HepG2 (cell line): ENCODE results near the gene INTS14. TPM values are rescaled to one million over a fixed set of nuclear protein-coding genes. Genes with fewer than 3 reads are reported as not detected.
A peak's percentile ranks its signal among the peaks of the same experiment; 100 is the strongest.

Source experiments
- ELF1 ChIP-seq: sonication (generic); formaldehyde crosslinking; IDR thresholded peaks from 2 replicates; pipeline ENCODE4 v1.4.0; 2020; ENCODE audit warnings: missing genetic modification reagents
- ELF3 ChIP-seq: IDR thresholded peaks from 2 replicates; pipeline ENCODE4 v1.6.1; 2016; ENCODE audit warnings: missing genetic modification reagents, missing compliant biosample characterization
- NFYC ChIP-seq: IDR thresholded peaks from 2 replicates; pipeline ENCODE4 v1.6.1; 2016; ENCODE audit warnings: missing genetic modification reagents, missing compliant biosample characterization
- PPARG ChIP-seq: conservative IDR thresholded peaks from 2 replicates; pipeline ENCODE4 v1.6.1; 2016; ENCODE audit warnings: missing biosample characterization, missing genetic modification reagents
- SIN3B ChIP-seq: fragments of 150-350 bp; IDR thresholded peaks from 2 replicates; pipeline ENCODE4 v1.6.1; 2014; ENCODE audit warnings: low read length
- SRF ChIP-seq: IDR thresholded peaks from 2 replicates; pipeline ENCODE4 v1.6.1; 2011; ENCODE audit warnings: mild to moderate bottlenecking, low read depth, low read length, moderate library complexity
- ZEB1 ChIP-seq: IDR thresholded peaks from 2 replicates; pipeline ENCODE4 v1.6.1; 2012; ENCODE audit warnings: mild to moderate bottlenecking, low read depth, inconsistent platforms; ENCODE audit not compliant: insufficient replicate concordance
- ZFP62 ChIP-seq: sonication (generic); formaldehyde crosslinking; IDR thresholded peaks from 2 replicates; pipeline ENCODE4 v1.4.0; 2020; ENCODE audit warnings: missing genetic modification reagents
- ZNF773 ChIP-seq: sonication (generic); formaldehyde crosslinking; IDR thresholded peaks from 2 replicates; pipeline ENCODE4 v1.4.0; 2020; ENCODE audit warnings: missing genetic modification reagents, borderline replicate concordance
- ZNF776 ChIP-seq: sonication (generic); formaldehyde crosslinking; IDR thresholded peaks from 2 replicates; pipeline ENCODE4 v1.4.0; 2020; ENCODE audit warnings: mild to moderate bottlenecking, missing genetic modification reagents
- ZNF891 ChIP-seq: sonication (generic); formaldehyde crosslinking; IDR thresholded peaks from 2 replicates; pipeline ENCODE4 v1.5.0; 2020; ENCODE audit warnings: mild to moderate bottlenecking, missing genetic modification reagents
- polyA plus RNA-seq, 8 experiments: library from polyadenylated mRNA; depleted of rRNA in 3 of 8; stranded (reverse) in 7 of 8; unstranded in 1 of 8; fragments of >200 nt; fragmentation: Illumina TruSeq in 4 of 8; extraction: Trizol in 4 of 8; gene quantifications; 2 replicates each; pipeline versions ENCODE4 v1.2.1 to v1.2.3, GENCODE V29; 2011 to 2016; ENCODE audit warnings: low read depth in 4 of 8, missing spikeins in 1 of 8, mixed read lengths in 1 of 8; ENCODE audit not compliant: insufficient read depth in 1 of 8
- total RNA-seq, 5 experiments: library from RNA; depleted of rRNA; stranded (reverse); fragments of >200 nt; fragmentation: Illumina TruSeq; extraction: Trizol; gene quantifications; 2 replicates each; pipeline ENCODE4 v1.2.3, GENCODE V29; 2016; ENCODE audit warnings: low read depth in 1 of 5
- TF ChIP-seq, protein P1 (sequence below): sonication (generic); formaldehyde crosslinking; IDR thresholded peaks from 2 replicates; pipeline ENCODE4 v1.8.1; 2022; ENCODE audit warnings: low read depth, mild to moderate bottlenecking, missing genetic modification reagents
- TF ChIP-seq, protein P2 (sequence below): sonication (generic); formaldehyde crosslinking; IDR thresholded peaks from 2 replicates; pipeline ENCODE4 v1.5.1; 2020; ENCODE audit warnings: missing genetic modification reagents, mild to moderate bottlenecking, borderline replicate concordance
- TF ChIP-seq, protein P3 (sequence below): sonication (generic); formaldehyde crosslinking; IDR thresholded peaks from 2 replicates; pipeline ENCODE4 v1.4.0; 2020; ENCODE audit warnings: missing genetic modification reagents, low read depth, mild to moderate bottlenecking, borderline replicate concordance
- TF ChIP-seq, protein P4 (sequence below): sonication (generic); formaldehyde crosslinking; IDR thresholded peaks from 2 replicates; pipeline ENCODE4 v1.5.0; 2020; ENCODE audit warnings: mild to moderate bottlenecking, missing genetic modification reagents
- TF ChIP-seq, protein P5 (sequence below): sonication (generic); formaldehyde crosslinking; conservative IDR thresholded peaks from 2 replicates; pipeline ENCODE4 v1.4.0; 2020; ENCODE audit warnings: missing genetic modification reagents
- TF ChIP-seq, protein P6 (sequence below): sonication (generic); formaldehyde crosslinking; IDR thresholded peaks from 2 replicates; pipeline ENCODE4 v1.9.0; 2021; ENCODE audit warnings: missing genetic modification reagents, borderline replicate concordance

INTS14 gene
- total and polyA plus RNA-seq, 2 of the 13 experiments (the other 11 are each of a cell fraction or from before 2014, with no cell fraction given): 41.4 to 52.0 TPM

DNA sequence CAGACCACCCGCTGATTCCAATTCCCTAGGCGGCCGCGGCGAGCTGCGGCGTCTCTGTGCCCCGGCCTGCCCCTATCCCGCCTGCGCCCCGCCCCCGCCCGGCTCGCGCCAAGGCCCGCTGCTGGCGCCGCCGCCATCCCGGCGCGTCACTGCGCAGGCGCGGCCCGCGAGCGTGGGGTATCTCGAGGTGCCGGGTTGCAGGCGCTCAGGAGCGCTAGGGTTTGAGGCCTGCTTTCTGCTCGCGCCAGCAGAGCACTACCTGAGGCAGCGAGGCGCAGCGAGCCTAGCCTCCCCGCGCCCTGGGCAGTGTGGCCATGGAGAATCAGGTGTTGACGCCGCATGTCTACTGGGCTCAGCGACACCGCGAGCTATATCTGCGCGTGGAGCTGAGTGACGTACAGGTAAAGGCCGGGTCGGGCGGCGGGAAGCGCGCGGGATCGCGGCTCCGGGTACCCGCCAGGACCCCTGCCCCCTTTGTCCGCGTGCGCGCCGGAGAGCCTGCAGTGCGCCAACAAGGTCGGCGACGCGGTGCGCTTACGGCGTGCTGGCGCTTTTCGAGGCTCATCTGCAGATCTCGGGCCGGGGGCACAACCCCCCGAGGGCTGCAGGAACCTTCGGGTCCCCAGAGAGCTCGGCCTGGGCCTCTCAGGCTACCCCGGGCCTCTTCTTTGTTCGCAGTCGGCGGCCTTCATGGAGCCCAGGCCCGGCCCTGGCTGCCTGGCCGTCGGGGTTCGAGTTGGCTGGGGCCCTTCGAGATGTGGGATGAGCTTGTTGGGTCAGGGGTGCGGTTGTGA is 80.4 kb downstream of the INTS14 start, which contains the start of gene HACD3 (continued):
- TF ChIP-seq, protein P1, sequence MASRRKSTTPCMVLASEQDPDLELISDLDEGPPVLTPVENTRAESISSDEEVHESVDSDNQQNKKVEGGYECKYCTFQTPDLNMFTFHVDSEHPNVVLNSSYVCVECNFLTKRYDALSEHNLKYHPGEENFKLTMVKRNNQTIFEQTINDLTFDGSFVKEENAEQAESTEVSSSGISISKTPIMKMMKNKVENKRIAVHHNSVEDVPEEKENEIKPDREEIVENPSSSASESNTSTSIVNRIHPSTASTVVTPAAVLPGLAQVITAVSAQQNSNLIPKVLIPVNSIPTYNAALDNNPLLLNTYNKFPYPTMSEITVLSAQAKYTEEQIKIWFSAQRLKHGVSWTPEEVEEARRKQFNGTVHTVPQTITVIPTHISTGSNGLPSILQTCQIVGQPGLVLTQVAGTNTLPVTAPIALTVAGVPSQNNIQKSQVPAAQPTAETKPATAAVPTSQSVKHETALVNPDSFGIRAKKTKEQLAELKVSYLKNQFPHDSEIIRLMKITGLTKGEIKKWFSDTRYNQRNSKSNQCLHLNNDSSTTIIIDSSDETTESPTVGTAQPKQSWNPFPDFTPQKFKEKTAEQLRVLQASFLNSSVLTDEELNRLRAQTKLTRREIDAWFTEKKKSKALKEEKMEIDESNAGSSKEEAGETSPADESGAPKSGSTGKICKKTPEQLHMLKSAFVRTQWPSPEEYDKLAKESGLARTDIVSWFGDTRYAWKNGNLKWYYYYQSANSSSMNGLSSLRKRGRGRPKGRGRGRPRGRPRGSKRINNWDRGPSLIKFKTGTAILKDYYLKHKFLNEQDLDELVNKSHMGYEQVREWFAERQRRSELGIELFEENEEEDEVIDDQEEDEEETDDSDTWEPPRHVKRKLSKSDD (CRISPR knock-in tag): peak; percentile 19; the same call in 1 of the 2 replicates
- peak; percentile 98 for TF ChIP-seq ZNF891 (CRISPR knock-in tag)
- TF ChIP-seq SIN3B: no peak
- TF ChIP-seq, protein P2, sequence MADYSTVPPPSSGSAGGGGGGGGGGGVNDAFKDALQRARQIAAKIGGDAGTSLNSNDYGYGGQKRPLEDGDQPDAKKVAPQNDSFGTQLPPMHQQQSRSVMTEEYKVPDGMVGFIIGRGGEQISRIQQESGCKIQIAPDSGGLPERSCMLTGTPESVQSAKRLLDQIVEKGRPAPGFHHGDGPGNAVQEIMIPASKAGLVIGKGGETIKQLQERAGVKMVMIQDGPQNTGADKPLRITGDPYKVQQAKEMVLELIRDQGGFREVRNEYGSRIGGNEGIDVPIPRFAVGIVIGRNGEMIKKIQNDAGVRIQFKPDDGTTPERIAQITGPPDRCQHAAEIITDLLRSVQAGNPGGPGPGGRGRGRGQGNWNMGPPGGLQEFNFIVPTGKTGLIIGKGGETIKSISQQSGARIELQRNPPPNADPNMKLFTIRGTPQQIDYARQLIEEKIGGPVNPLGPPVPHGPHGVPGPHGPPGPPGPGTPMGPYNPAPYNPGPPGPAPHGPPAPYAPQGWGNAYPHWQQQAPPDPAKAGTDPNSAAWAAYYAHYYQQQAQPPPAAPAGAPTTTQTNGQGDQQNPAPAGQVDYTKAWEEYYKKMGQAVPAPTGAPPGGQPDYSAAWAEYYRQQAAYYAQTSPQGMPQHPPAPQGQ: peak; percentile 96; the same call in 1 of the 2 replicates
- TF ChIP-seq, protein P3, sequence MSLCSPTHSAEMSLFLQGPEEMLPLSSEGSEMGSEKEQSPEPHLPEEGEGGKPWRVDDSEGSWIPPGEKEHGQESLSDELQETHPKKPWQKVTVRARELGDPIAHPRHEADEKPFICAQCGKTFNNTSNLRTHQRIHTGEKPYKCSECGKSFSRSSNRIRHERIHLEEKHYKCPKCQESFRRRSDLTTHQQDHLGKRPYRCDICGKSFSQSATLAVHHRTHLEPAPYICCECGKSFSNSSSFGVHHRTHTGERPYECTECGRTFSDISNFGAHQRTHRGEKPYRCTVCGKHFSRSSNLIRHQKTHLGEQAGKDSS (CRISPR knock-in tag): peak; percentile 83; the same call in 1 of the 2 replicates
- TF ChIP-seq, protein P4, sequence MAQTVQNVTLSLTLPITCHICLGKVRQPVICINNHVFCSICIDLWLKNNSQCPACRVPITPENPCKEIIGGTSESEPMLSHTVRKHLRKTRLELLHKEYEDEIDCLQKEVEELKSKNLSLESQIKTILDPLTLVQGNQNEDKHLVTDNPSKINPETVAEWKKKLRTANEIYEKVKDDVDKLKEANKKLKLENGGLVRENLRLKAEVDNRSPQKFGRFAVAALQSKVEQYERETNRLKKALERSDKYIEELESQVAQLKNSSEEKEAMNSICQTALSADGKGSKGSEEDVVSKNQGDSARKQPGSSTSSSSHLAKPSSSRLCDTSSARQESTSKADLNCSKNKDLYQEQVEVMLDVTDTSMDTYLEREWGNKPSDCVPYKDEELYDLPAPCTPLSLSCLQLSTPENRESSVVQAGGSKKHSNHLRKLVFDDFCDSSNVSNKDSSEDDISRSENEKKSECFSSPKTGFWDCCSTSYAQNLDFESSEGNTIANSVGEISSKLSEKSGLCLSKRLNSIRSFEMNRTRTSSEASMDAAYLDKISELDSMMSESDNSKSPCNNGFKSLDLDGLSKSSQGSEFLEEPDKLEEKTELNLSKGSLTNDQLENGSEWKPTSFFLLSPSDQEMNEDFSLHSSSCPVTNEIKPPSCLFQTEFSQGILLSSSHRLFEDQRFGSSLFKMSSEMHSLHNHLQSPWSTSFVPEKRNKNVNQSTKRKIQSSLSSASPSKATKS (CRISPR knock-in tag): no peak
- TF ChIP-seq, protein P5, sequence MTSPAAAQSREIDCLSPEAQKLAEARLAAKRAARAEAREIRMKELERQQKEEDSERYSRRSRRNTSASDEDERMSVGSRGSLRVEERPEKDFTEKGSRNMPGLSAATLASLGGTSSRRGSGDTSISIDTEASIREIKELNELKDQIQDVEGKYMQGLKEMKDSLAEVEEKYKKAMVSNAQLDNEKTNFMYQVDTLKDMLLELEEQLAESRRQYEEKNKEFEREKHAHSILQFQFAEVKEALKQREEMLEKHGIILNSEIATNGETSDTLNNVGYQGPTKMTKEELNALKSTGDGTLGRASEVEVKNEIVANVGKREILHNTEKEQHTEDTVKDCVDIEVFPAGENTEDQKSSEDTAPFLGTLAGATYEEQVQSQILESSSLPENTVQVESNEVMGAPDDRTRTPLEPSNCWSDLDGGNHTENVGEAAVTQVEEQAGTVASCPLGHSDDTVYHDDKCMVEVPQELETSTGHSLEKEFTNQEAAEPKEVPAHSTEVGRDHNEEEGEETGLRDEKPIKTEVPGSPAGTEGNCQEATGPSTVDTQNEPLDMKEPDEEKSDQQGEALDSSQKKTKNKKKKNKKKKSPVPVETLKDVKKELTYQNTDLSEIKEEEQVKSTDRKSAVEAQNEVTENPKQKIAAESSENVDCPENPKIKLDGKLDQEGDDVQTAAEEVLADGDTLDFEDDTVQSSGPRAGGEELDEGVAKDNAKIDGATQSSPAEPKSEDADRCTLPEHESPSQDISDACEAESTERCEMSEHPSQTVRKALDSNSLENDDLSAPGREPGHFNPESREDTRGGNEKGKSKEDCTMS (CRISPR knock-in tag): no peak
- no peak for TF ChIP-seq NFYC (CRISPR knock-in tag)
- no peak for TF ChIP-seq ZFP62
- TF ChIP-seq ZEB1: no peak
- 0 out of 2 replicates have a peak, but pooled peaks have one; percentile 24 for TF ChIP-seq ZNF773 (CRISPR knock-in tag)
- TF ChIP-seq, protein P6, sequence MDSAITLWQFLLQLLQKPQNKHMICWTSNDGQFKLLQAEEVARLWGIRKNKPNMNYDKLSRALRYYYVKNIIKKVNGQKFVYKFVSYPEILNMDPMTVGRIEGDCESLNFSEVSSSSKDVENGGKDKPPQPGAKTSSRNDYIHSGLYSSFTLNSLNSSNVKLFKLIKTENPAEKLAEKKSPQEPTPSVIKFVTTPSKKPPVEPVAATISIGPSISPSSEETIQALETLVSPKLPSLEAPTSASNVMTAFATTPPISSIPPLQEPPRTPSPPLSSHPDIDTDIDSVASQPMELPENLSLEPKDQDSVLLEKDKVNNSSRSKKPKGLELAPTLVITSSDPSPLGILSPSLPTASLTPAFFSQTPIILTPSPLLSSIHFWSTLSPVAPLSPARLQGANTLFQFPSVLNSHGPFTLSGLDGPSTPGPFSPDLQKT (CRISPR knock-in tag): no peak; the same call in 1 of the 2 replicates
- no peak for TF ChIP-seq SRF
- no peak for TF ChIP-seq ELF3 (CRISPR knock-in tag)
- no peak for TF ChIP-seq ELF1
- TF ChIP-seq ZNF776 (CRISPR knock-in tag): peak; percentile 91; the same call in 1 of the 2 replicates
- TF ChIP-seq PPARG (CRISPR knock-in tag): 0 out of 2 replicates have a peak, but pooled peaks have one; percentile 40
